ENCODE results near the gene ISG20L2. TPM values are rescaled to one million over a fixed set of nuclear protein-coding genes. Genes with fewer than 3 reads are reported as not detected.
A peak's percentile ranks its signal among the peaks of the same experiment; 100 is the strongest.

Gene ISG20L2
- polyA plus RNA-seq, 10 donors = 20.9 to 28.4 (median 25.2) TPM

DNA sequence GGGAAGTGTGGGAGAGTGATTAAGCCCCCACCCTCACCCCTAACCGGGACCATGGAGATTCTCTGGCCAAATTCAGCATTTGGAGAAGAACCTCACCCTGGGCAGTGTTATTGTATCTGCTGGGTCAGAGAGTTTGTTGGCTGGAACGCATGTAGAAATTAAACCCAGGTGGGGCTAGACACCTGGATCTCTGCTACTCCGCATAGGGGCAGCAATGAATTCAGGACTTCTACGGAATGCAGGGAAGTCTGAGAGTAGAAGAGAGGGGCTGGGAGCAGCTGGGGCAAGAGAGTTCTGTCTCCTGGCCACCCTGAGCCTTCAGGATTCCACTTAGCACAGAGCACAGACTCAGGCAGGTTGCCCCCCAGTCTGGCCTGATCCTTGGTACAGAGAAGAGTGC, 19.5 kb downstream of the ISG20L2 start:
- DNase-seq = peak in 1 of 3 donors; percentile 48

DNA sequence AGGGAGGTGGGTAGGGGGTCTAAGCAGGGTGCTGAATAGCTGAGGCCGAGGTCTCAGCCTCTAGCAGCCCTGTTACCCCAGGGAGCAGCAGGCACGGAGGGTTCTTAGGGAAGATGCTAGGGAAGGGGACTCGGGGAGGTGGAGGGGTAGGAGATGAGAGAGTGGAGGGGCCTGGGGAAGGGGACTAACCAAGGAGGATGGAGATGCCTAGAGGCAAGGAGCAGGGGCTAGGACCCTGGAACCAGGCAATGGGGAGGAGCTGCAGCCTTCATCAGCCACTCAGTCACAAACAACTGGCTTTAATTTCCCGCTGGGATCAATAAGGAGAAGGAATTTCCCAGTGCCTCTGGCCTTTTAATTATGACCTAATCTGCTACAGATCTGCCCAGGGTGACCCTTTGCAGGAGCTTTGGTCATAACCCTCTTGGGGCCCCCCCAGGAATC, 20.3 kb downstream of the ISG20L2 start:
- DNase-seq = no peak

DNA sequence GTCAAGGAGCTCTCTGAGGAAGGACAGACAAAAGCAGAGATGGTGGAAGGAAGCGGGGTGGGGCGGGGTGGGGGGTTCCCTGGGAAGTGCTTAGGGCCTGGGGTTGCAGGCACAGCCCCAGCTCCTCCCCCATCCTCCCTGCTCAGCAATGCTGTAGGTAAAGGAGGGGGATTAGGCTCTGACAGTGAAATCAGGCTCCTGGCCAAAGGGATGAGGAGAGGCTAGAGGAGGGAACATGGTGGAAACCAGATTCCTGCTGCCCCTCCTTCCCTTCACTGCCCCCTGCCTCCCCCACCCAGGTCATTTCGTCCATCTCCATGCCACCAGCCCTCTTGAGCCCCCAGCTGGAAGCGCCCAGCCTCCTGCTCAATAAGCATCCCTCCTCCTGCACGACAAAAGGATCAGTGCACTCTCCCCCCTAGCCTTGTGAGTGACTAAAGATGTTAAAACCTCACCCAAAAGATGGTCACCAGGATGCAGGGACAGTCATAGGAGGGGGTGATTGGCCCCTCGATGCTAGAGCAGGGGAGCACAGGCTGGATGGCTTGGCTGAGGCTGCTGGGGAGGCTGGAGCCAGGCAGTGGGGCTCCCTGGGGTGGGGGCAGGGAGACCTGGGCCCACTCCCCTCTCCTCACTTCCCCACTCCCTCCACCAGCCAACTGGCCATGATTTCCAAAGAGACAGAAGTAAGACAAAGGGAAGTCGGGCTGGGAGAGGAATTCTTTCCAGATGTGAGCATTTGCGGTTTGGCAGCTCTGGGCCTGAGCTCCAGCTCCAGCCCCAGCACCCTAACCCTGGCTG, 20.9 kb downstream of the ISG20L2 start:
- DNase-seq = peak; percentile 68 to 94 (median 85)

DNA sequence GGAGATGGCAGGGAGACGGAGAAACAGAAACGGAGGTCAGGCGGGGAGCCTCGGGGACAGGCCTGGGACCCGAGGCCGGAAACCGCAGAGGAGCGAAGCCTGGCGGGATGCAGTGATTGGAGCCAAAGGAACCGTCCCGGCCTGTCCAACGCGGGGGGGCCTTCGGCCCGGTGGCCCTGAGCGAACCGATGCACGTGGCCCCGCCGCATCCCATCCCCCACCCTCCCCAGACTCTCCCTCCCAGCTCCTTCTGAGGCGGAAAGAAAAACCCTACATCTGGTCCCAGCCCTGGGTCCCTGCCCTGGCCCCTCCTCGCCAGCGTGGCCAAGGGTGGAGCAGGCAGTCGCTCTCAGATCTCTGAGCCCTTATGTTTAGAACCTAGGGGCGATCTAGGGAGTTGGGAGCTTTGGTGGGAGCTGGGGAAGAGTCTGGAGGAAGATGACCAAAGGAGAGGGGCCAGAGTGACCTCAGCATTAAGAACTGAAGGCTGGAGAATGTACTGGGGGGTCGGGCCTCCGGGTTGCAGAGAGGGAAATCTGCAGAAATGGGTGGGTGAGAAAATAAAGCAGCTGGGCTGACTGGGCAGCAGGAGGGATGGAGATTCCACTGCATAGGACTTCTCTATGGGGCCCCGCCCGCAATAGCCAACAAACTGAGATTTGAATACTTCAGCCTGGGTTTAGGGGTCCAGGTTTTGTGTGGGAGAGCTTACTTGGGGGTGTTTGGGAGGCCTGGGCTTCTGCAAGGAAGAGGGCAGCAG, 21.7 kb downstream of the ISG20L2 start:
- DNase-seq = peak; percentile 82 to 97 (median 94)

DNA sequence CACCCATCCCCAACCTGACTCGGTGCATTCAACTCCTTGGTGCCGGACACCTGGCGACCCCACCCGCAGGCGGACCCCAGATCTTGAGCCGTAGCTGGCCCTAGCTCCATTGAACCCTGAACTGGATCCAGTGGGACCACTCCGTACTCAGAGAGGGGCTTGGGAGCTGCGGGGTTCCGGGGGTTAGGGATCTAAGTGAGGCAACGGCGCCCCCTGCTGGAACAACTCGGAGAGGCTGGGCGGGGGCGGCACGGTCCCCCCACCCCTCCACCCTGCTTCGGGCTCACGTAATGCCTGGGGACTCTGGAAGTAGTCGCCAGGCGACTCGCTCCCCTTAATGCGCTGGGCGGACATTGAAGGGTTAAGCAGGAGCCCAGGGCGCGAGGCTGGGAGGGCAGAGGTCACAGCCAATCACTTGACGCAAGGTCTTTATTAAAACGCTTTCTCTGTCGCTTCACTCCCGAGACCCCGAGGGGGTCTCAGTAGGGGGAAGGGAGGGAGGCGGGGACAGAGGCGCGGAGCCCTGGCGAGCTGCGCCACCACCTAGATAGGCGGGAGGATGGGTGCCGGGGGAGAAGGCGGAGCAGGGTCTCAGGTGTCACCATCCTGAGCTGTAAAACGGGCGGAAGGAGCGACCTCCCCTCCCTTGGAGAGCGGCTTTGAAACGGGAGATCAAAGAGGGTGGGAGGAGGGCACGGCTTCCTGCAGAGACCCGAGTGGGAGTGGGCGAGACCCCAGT, 22.5 kb downstream of the ISG20L2 start:
- peak; percentile 78 to 96 (median 89) for DNase-seq

DNA sequence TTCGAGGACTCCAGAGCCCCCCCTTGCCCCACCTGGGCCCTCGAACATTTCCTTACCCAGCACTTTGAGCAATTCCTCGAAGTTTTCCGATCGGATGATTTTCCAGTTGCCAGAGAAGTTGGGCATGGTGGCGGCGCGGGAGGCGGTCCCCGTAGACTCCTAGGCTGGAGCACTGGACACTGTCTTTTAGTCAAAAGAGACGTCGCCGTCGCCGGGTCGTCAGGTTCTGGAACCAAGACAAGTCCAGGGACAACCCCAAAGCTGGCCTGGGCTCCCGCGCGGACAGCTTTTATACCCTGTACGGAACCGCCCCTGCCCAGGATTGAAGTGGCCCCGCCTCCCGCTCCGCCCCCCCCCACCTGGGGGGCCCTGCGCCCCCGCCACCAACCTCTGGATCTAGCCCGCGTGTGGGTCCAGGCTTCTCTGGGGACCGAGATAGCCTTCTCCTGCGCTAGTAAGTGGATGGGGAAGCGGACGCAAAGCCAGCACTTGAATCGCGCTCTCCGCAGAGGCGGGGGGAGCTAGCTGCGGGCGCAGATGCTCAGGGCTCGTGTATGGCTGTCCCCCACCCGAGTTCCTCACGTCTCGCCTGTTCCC, 23.1 kb downstream of the ISG20L2 start, which contains the start of gene CRABP2:
TSS of gene CRABP2 (minus strand) at position 263 of the 597 bp plus-strand sequence. CDS start at position 126, 137 bp downstream.
- peak; percentile 68 to 95 (median 78) for DNase-seq

DNA sequence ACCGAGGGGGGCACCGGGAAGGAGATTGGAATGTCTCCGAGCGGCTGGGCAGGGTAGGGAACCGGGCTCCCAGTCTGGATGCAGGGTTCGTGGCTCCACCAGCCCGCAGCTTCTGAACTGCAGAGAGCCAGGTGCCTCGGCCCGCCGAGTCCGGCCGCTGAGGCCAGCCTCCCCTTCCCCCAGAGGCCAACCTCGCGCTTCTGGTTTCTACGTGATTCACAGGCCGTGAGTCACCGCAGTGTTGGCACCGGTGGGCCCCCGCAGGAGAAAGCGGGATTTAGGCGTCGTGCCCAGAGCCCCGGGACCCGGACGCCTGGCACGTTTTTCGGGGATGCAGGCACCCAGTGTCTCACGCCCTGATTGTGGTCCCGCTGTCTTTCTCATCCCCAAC, 23.6 kb downstream of the ISG20L2 start:
- DNase-seq = peak in 1 of 3 donors; percentile 69

DNA sequence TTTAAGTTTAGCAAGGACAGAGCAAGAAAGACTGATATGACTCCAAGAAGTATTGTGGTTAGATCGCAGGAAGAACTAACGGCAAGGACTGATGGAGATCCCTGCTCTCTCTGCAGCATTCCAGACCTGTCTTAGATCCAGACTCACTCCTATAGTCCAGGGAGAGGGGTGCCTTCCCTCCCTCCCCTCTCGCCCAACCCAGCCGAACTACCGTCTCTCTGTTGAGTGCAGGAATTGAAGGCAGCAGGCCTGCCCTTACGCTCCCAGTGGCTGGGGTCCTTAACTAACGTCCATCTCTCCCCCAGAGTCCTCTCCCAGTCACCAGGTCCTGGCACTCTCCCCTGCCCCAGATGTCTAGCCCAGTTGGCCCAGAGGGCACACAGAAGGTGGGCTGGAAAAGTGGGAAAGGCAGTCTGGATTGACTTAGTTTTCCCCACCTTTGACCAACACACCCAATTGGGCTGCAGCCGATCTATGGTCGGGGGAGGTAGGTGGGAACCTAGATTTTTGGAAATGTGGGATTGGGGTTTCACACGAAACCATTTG, 24.3 kb downstream of the ISG20L2 start:
- DNase-seq = peak in 1 of 3 donors; percentile 50

DNA sequence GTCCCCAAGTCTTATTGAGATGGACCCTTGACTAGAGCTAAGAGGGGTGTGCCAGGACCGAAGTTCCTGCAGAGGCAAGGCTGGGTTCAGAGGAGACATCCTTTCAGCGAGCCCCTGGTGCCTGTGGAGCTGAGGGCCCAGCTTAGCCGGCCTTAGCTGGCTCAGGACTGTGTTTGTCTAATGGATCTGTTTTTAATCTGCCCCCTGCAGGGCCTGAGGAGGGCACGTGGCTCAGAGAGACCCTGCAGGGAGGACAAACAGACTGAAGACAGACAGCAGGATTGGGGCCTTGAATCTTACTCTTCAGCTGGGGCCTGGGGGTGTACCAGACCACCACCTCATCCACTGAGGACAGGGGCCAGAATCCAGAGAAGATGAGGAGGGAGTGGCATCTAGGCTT, 24.8 kb downstream of the ISG20L2 start:
- DNase-seq = peak in 1 of 3 donors; percentile 26

DNA sequence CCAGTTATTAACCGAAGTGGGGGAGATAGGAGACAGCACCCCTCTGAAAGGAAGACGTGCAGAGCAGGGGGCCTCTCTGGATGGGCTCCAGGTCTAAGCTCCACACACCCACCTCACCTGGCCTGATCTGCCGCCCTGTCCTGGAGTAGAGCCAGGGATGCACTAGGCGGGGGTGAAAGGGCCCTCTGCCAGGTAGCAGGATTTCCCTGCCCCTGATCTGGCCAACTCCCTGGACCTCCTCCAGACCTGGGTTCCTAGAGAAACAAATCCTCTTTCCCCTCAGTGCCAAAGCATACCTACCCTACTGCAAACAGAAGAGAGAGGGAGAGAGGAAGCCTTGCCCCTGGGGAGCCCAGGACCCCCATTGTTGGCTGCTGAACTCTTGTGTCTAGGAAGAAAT, 25.2 kb downstream of the ISG20L2 start:
- peak in 1 of 3 donors; percentile 21 for DNase-seq

DNA sequence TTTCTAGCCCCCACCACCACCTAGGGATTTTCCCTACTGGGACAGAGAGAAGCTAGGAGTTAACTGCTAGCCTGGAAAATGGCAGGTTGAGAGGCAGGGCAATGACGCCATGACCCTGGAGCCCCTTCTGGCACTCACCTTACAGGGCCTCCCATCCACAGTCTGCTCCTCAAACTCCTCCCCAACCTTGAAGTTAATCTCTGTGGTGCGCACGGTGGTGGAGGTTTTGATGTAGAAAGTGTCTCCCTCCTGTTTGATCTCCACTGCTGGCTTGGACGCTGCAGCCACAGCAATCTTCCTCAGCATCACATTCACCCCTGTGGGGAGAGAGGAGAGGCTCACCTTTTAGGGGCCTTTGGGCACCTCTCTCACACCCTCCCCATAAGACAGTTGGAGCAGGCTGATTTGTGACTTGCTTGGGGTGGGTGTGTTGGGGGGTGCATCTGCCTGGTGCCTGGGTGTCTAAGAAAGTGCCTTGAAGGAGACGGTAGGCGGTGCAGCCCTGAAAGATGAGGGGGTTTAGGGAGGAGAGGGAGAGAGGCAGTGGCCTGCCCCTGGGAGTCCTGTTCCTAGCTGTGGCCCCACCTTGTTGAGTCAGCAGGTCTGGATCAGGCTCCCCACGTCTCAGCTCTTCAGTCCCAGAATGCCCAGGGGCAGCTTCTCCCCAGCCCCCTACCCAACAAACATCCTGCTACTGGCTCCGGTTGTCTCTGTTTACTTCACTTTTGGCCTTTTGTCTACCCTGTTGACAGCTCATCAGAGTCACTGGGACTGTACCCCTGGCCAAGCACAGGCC, 27.6 kb downstream of the ISG20L2 start:
- DNase-seq = no peak

DNA sequence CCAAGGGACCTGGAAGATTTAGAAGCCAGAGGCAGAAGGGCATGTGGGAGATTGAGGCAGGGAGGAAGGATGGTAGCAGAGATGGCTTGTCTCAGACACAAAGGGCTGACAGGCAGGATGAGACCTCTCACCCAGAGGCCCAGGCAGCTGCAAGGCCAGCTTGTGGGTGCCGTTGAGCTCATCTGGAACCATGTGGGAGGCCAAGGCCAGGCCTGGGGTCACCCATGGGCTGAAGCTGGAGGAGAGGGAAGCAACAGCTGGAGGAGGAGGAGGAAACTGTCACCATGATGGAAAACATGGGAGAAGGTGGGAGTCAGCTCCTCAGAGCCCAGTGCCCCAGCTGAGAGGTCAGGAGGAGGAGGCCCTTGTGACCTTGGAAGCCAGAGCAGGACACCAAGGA, 29.6 kb downstream of the ISG20L2 start:
- DNase-seq = no peak

DNA sequence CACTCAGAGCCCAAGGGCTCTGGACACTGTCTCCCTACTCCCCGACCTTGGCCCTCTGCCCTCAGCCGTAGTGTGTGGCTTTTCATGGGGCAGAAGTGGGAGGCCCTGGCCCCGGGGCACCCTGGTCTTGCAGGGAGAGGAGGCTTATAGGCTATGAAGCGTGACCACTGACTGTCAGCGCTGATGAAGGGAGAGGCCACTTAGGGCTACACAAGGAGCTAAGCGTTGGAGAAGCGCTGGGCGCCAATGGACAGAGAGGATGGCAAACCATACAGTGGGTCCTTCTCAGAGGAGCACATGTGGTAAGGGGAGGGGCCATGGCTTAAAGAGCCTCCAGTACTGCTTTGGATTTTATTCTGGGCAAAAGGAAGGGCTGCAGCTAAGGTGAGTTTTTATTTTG, 31.1 kb downstream of the ISG20L2 start:
- DNase-seq = no peak

DNA sequence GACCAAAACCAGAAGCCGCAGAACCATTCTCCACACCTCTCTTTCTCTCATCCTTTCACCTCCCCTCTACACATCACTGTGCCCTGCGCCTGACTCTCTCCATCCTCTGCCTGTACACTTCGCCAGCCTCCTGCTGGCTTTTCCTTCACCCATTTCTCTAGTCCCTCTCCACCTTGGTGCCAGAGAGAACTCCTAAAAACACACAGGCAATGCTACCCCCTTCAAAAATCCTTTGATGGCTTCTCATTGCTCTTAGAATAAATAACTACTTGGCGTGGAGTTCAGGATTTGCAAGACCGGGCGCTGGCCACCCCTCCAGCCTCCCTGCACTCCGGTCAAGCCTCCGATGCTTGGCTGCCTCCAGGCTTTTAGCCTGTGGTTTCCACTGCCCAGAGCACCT, 31.8 kb downstream of the ISG20L2 start:
- no peak for DNase-seq

DNA sequence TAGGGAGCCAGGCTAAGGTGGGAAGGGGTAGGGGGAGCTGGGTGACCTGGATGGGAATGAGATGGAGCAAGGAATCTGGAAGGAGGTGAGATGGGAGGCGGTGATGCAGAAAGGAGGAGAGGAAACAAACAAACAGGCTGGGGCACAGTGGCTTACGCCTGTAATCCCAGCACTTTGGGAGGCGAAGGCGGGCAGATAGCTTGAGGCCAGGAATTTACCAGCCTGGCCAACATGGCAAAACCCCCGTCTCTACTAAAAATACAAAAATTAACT, 33.9 kb downstream of the ISG20L2 start:
- no peak for DNase-seq

DNA sequence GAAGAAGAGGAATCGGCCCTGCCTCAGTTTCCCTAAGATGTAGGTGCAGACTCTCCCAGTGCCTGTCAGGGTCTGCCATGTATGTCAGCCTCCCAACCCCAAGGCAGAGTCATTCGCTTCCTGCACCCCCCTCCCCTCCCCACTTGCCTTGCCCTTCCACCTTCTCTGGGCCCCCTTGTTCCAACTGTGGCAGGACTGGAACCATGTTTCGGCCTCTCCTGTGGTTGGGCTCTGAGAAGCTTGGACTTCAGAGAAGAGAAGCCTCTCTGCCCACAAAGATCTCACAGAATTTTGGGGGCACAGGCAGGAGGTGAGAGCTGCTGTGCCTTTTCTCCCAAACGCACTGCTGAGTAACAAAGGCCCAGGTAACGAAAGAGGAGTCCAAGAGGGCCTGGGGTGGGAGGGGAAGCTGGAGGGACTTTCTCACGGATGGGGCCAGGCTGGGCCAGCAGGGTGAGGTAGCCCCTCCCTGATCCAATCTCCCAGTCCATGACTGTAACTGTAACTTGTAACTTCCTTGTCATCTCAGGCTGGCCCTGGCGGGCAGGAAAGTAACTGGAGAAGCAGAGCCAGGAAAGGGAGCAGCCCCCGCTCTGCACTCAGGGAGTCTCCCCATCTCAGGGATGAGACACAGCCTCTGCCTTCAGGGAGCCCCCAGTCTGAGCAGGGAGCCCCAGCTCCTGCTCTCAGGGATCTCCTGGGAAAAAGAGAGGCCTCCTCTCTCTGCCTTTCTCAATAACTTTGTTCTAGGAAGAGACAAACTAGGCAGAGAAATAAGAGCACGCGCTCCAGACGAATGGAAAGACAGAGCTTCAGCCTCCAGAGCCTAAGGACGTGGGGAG, 34.5 kb downstream of the ISG20L2 start:
- peak in 1 of 3 donors; percentile 49 for DNase-seq

DNA sequence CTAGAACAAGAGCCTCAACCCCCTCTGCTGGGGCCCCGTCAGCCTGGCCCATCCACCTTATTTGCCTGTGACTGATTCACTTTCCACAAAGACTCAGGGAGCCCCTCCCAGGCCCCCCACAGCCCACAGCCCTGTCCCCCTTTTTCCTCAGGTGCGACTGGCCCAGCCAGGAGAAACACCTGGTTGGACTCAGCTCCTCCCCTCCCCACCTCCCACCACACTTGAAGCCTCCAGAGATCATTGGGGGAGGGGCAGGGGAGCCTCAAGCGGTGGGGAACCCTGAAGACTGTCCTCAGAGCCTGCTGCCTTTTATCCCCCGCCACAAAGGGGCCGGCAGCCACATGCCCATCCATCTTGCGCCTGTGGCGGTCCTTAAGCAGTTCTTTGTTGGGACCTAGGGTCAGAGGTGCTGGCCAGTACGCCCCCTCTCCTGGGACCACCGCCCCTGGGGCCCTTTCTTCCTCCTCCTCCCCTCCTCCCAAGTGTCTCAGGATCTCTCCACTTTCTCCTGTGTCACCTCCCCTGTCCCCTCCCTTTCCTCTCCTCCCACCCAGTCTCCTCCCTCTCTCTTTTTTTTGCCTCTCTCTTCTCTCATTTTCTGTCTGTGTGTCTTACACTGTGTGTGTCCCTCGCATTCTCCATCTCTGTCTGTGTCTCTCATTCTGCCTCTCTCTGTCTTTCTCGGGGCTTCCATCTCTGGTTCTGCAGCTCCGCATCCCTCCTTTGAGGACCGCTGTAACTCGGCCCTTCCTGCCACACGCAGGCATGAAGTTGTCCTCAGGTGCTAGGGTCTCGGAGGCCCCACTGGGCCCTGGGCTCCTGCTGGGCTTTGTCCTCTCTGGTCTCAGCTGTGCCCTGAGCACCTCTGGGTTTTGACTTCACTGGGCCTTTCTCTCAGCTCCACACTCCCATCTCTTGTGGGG, 35.4 kb downstream of the ISG20L2 start:
- DNase-seq = peak in 1 of 3 donors; percentile 60

DNA sequence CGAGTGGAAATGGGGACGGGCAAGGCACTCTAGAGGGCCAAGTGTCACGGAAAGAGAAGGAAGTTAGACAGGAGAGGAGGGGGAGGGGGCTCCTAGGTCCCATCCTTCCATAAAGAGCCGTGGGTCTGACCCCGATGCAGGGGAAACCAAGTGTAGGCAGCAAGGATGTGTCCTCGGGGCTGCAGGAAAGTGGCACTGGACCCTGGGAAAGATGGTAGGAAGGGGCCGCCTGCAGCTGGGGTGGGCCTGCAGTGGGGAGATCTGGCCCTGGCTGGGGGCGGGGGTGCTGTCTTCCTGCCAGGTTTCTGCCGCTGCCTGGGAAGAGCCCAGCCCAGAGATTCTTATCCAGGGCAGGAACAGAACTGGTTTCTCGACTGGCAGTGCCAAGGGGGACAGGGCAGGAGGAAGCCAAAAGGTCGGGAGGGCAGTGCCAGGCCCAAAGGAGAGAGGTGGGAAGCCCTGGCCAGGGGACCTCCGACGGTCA, 36.1 kb downstream of the ISG20L2 start:
- DNase-seq = peak in 1 of 3 donors; percentile 55
